HG03139 (cell line): ENCODE results near the gene EIF6.

Source experiments
- ATAC-seq: cut with Tn5 transposase; IDR thresholded peaks from one replicate; pipeline ENCODE4 v1.9.1; 2021; ENCODE audit not compliant: unreplicated experiment

The EIF6 gene

DNA sequence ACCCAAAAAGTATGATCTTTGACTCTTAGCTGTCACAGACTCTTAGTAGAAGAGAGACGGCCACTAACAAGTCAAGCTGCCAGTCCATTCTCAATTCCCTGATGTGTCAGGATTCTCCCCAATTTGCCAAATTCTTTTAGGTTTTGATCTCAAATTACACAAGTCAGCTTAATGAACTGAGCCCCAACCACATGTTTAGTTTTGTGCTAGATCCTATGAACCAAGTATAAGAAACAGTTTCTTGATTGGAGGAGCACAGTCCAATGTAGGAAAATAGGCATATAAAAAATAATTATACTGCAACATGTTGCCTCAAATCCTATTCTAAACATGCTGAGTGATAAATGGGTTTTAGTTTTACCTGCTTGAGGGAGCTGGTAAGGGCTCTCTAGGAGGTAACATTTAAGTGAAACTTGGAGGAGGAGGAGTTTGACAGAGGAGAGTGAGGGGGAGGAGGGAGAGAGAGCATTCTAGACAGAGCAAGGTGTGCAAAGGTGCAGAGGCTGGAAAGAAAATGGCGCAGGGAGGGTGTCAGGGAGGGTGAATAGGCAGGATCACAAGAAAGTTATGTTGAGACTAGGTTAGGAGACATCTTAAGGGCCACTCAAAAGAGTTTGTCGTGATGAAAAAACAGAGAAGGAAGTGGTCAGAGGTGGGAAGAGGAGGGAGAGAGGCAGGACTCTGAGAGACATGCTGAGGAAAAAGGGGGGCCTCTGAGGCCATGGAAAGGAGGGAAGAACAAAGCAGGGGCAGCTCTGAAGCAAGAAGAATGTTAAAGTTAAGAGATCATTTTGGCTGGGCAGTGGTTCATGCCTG, 30.5 kb upstream of the EIF6 start:
- no peak for ATAC-seq

DNA sequence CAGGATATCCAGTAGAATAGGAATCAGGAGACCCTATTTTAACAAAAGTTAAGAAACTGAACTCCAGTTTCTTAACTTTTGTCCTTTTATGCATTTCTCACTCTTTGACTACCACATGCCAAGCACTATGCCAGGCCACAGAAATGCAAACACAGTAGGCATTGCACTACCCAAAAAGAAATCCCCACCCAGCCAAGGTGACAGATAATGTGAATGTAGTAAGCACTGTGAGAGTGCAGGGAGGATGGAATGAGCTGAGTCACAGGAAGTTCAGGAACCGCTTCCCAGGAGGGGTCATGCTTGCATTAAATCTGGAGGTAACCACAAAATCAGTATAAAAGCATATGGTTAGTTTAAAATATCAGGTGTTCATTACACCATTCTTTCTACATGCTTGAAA, 27.7 kb upstream of the EIF6 start:
- no peak for ATAC-seq

- no peak for ATAC-seq
Observed at GRCh38 chr20:35311822-35312221, 27.2 kb upstream of the EIF6 start.

DNA sequence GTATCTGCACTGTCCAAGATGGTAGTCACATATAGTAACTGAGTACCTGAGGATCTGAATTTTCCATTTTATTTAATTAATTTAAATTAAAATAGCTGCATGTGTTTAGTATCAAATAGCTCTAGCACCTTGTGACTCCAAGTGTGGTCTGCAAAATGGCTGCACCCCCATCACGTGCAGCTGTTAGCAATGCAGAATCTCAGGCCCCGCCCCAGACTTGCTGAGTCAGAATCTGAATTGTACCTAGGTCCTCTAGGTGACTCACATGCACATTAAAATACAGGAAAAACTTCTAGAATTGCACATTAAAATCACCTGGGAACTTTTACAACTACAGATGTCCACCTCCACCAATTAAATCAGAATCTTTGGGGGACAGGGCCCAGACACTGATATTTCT, 26.8 kb upstream of the EIF6 start:
- ATAC-seq: no peak

- ATAC-seq: no peak
Observed at GRCh38 chr20:35307666-35308653, 23.4 kb upstream of the EIF6 start.

GRCh38 chr20:35306931-35307517, 22.5 kb upstream of the EIF6 start:
- ATAC-seq: no peak

- no peak for ATAC-seq
Observed at GRCh38 chr20:35305682-35306556, 21.3 kb upstream of the EIF6 start.

GRCh38 chr20:35304956-35305355, 20.4 kb upstream of the EIF6 start:
- no peak for ATAC-seq

GRCh38 chr20:35303735-35304491, 19.3 kb upstream of the EIF6 start:
- no peak for ATAC-seq

- no peak for ATAC-seq
Observed at GRCh38 chr20:35303382-35303734, 18.8 kb upstream of the EIF6 start.

- ATAC-seq: no peak
Observed at GRCh38 chr20:35302421-35303335, 18.1 kb upstream of the EIF6 start.

- no peak for ATAC-seq
Observed at GRCh38 chr20:35301426-35301825, 16.9 kb upstream of the EIF6 start.

DNA sequence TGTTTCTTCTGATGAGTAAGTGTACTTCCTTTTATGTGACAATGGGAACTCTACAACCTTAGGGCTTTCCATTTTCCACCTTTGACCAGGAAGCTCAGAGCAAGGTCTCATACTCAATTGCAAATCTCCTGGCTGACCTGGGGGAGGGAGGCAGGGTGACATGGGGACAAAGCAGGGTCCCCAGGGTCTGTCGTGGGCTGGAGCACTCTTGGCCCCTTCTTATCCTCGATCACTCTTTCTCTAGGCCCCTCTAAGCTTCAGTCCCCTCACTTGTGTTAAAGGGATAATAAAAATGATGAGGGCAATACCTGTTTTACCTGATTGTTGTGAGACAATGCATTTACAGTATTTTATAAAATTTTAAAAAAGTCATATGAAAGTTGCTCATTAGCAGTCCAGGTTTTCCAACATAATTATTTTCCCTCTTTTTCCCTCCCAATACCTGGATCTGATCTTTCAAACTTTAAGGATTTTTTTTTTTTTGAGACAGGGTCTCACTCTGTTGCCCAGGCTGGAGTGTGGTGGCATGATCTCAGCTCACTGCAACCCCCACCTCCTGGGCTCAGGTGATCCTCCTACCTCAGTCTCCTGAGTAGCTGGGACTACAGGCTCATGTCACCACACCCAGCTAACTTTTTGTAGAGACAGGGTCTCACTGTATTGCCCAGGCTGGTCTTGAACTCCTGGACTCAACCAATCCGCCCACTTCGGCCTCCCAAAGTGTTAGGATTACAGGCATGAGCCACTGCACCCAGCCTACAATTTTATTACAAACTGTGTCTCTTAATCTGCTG, 16.1 kb upstream of the EIF6 start:
- ATAC-seq: no peak

DNA sequence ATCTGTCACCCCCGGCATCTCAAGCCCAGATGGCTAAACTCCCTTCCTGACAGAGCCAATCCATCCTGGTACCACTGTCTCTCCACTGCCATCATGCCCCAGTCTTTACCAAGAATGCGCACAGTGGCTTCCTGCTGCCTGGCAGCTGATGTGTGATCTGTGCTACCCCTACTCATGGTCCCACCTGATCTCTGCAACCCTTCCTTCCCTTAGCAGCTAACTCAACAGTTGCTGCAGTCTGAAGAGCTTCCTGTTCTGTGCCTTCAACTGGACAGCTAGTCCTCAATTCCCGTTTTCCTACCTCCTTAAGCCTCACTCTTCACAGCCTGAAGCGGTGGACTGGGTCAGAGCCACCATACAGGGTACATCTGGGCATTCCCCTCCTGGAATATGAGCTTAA, 15.2 kb upstream of the EIF6 start:
- no peak for ATAC-seq

GRCh38 chr20:35298264-35298663, 13.7 kb upstream of the EIF6 start:
- ATAC-seq: no peak

- no peak for ATAC-seq
Observed at GRCh38 chr20:35297740-35298139, 13.2 kb upstream of the EIF6 start.

DNA sequence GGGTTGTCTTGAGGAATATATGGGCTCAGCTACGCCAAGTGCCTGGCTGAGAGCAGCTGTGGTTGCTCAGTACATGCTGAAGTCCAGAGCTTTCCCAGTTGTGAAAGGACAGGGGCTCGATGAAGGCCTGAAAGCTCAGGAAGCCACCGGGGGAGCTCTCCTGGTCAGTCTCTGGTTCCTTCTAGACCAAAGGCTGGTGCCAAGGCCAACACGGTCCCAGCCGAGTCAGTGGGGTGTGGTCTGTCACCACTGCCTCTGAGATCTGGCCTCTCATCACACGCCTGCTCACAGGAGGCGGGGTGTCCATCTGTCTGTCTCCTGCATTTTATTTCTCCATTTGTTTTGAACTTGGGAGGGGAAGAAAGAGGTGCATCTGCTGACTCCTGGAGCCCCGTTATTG, 12.6 kb upstream of the EIF6 start:
- ATAC-seq: no peak

- ATAC-seq: no peak
Observed at GRCh38 chr20:35296101-35296554, 11.6 kb upstream of the EIF6 start.
